Loucy (cell line): ENCODE data around the gene CATSPER1.

Source experiments
- H2AFZ ChIP-seq: fragments of 200-600 bp; sonication (generic); 2 replicates; pipeline ENCODE4 v1.6.0; 2016; ENCODE audit warnings: antibody characterized with exemption, mild to moderate bottlenecking, low read length, moderate library complexity
- H3F3A ChIP-seq: fragments of 200-600 bp; 2 replicates; pipeline ENCODE4 v1.6.0; 2016; ENCODE audit warnings: antibody characterized with exemption, low read depth, mild to moderate bottlenecking
- H3K27me3 ChIP-seq: fragments of 200-600 bp; sonication (generic); 2 replicates; pipeline ENCODE4 v1.6.1; 2014; ENCODE audit warnings: low read length, mild to moderate bottlenecking; ENCODE audit not compliant: insufficient read depth, poor library complexity, severe bottlenecking
- H3K36me3 ChIP-seq: fragments of 200-600 bp; sonication (generic); 2 replicates; pipeline ENCODE4 v1.6.1; 2016; ENCODE audit warnings: low read length; ENCODE audit not compliant: insufficient read depth
- H3K4me1 ChIP-seq: fragments of 200-600 bp; sonication (generic); 2 replicates; pipeline ENCODE4 v1.5.1; 2014; ENCODE audit warnings: low read length, mild to moderate bottlenecking; ENCODE audit not compliant: insufficient read depth, poor library complexity, severe bottlenecking
- H3K4me2 ChIP-seq: fragments of 200-600 bp; sonication (generic); 2 replicates; pipeline ENCODE4 v1.6.0; 2014; ENCODE audit warnings: antibody characterized with exemption, low read length, low read depth, mild to moderate bottlenecking; ENCODE audit not compliant: poor library complexity, severe bottlenecking
- H3K4me3 ChIP-seq: fragments of 200-600 bp; sonication (generic); 2 replicates; pipeline ENCODE4 v1.5.1; 2014; ENCODE audit warnings: low read length, mild to moderate bottlenecking, mixed read lengths; ENCODE audit not compliant: poor library complexity, severe bottlenecking
- H3K79me2 ChIP-seq: fragments of 200-600 bp; sonication (generic); 2 replicates; pipeline ENCODE4 v1.6.1; 2014; ENCODE audit warnings: low read length; ENCODE audit not compliant: insufficient read depth
- H3K9ac ChIP-seq: fragments of 200-600 bp; sonication (generic); 2 replicates; pipeline ENCODE4 v1.6.0; 2014; ENCODE audit warnings: mild to moderate bottlenecking, low read depth, low read length, moderate library complexity; ENCODE audit not compliant: poor library complexity, severe bottlenecking
- H3K9me2 ChIP-seq: fragments of 200-600 bp; sonication (generic); replicated peaks from 2 replicates; pipeline ENCODE4 v1.6.1; 2016; ENCODE audit warnings: low read depth, low read length, mixed read lengths
- H3K9me3 ChIP-seq: fragments of 200-600 bp; sonication (generic); 2 replicates; pipeline ENCODE4 v1.6.1; 2014; ENCODE audit warnings: mild to moderate bottlenecking, antibody characterized with exemption, low read length, low read depth; ENCODE audit not compliant: insufficient read depth
- H4K20me1 ChIP-seq: fragments of 200-600 bp; sonication (generic); 2 replicates; pipeline ENCODE4 v1.6.0; 2014; ENCODE audit warnings: antibody characterized with exemption, low read length, mild to moderate bottlenecking; ENCODE audit not compliant: insufficient read depth, poor library complexity, severe bottlenecking
- CTCF ChIP-seq: fragments of 200-600 bp; sonication (generic); conservative IDR thresholded peaks from 2 replicates; pipeline ENCODE4 v1.5.1; 2014; ENCODE audit warnings: mild to moderate bottlenecking, antibody characterized with exemption, low read length
- EZH2phosphoT487 ChIP-seq: fragments of 200-600 bp; IDR thresholded peaks from 2 replicates; pipeline ENCODE4 v1.6.1; 2018; ENCODE audit warnings: antibody characterized with exemption, mild to moderate bottlenecking, moderate library complexity, borderline replicate concordance

CATSPER1 gene

GRCh38 chr11:66007201-66007634, 19.1 kb downstream of the CATSPER1 start:
- no peak overlapping the region for H3K4me2 ChIP-seq
- peaks cover 16% of the 10 kb centered on the region for H3K4me1 ChIP-seq
- H3K36me3 ChIP-seq = no peaks in the 10 kb centered on the region; the same call in 1 of the 2 replicates
- no peak overlapping the region for H3K4me3 ChIP-seq
- no peak overlapping the region for H2AFZ ChIP-seq
- peaks cover 7% of the 10 kb centered on the region for H4K20me1 ChIP-seq
- H3K79me2 ChIP-seq = peaks cover 23% of the 10 kb centered on the region
- no peaks in the 10 kb centered on the region for H3K9me2 ChIP-seq
- H3K9me3 ChIP-seq = no peaks in the 10 kb centered on the region
- H3F3A ChIP-seq = no peaks in the 10 kb centered on the region
- TF ChIP-seq EZH2phosphoT487 (no peak), CTCF (no peak)
- no peaks in the 10 kb centered on the region for H3K27me3 ChIP-seq
- no peak overlapping the region for H3K9ac ChIP-seq

- Histone ChIP-seq H3K4me2 (no peak overlapping the region), H4K20me1 (peaks cover 7% of the 10 kb centered on the region), H3K9ac (no peak overlapping the region), H3K9me3 (no peaks in the 10 kb centered on the region), H3F3A (no peaks in the 10 kb centered on the region), H3K4me3 (no peak overlapping the region), H3K27me3 (no peaks in the 10 kb centered on the region), H3K36me3 (no peaks in the 10 kb centered on the region; the same call in 1 of the 2 replicates), H3K4me1 (peaks cover 16% of the 10 kb centered on the region), H2AFZ (no peak overlapping the region), H3K79me2 (peaks cover 24% of the 10 kb centered on the region), H3K9me2 (no peaks in the 10 kb centered on the region)
- TF ChIP-seq CTCF = no peak
- TF ChIP-seq EZH2phosphoT487 = no peak
These were observed 19.4 kb downstream of the CATSPER1 start for GRCh38 chr11:66006891-66007176.

- Histone ChIP-seq H3K4me3 (no peak overlapping the region), H3F3A (no peaks in the 10 kb centered on the region), H3K36me3 (no peaks in the 10 kb centered on the region; the same call in 1 of the 2 replicates), H3K9ac (no peak overlapping the region), H4K20me1 (peaks cover 10% of the 10 kb centered on the region), H3K27me3 (no peaks in the 10 kb centered on the region), H3K4me2 (no peak overlapping the region), H3K9me2 (no peaks in the 10 kb centered on the region), H2AFZ (no peak overlapping the region), H3K4me1 (peaks cover 16% of the 10 kb centered on the region), H3K79me2 (peaks cover 29% of the 10 kb centered on the region), H3K9me3 (no peaks in the 10 kb centered on the region)
- TF ChIP-seq CTCF (no peak), EZH2phosphoT487 (no peak)
These were observed 20.0 kb downstream of the CATSPER1 start for GRCh38 chr11:66006134-66006890.
